Stimulated activated CD4-positive, alpha-beta T cell treated with anti-CD3 and anti-CD28 coated beads, TNF-alpha, amount 100 ng/mL, for 48 hours (primary cell): ENCODE results near the gene PDE4D.
A peak's percentile ranks its signal among the peaks of the same experiment; 100 is the strongest.

ENCODE experiments used
- DNase-seq, 3 donors: peaks; one replicate each; pipeline ENCODE4 v3.0.0-alpha.2; 2020; ENCODE audit warnings: low read depth in 3 of 3

PDE4D gene

GRCh38 chr5:59838989-59839388 lies 54.5 kb downstream of the PDE4D start:
- DNase-seq, result no peak

- no peak for DNase-seq
These were observed 55.5 kb downstream of the PDE4D start for GRCh38 chr5:59838067-59838466.

GRCh38 chr5:59837071-59837470 lies 56.5 kb downstream of the PDE4D start:
- no peak for DNase-seq

GRCh38 chr5:59835800-59836199 lies 57.7 kb downstream of the PDE4D start:
- DNase-seq, result no peak

- no peak for DNase-seq
These were observed 60.1 kb downstream of the PDE4D start for GRCh38 chr5:59833448-59833847.

GRCh38 chr5:59832577-59833301 lies 60.8 kb downstream of the PDE4D start:
- no peak for DNase-seq

- no peak for DNase-seq
These were observed 62.1 kb downstream of the PDE4D start for GRCh38 chr5:59831326-59832010.

- no peak for DNase-seq
These were observed 62.9 kb downstream of the PDE4D start for GRCh38 chr5:59830536-59831200.

GRCh38 chr5:59829922-59830321 lies 63.6 kb downstream of the PDE4D start:
- DNase-seq, result no peak

GRCh38 chr5:59829386-59829785 lies 64.1 kb downstream of the PDE4D start:
- no peak for DNase-seq

GRCh38 chr5:59828623-59829022 lies 64.9 kb downstream of the PDE4D start:
- no peak for DNase-seq

GRCh38 chr5:59826996-59827395 lies 66.5 kb downstream of the PDE4D start:
- DNase-seq, result no peak

- DNase-seq, result no peak
These were observed 70.1 kb downstream of the PDE4D start for GRCh38 chr5:59823420-59823819.

GRCh38 chr5:59819806-59820205 lies 73.7 kb downstream of the PDE4D start:
- DNase-seq, result no peak

GRCh38 chr5:59817536-59817935 lies 76.0 kb downstream of the PDE4D start:
- no peak for DNase-seq

- no peak for DNase-seq
These were observed 76.7 kb downstream of the PDE4D start for GRCh38 chr5:59816654-59817300.

- no peak for DNase-seq
These were observed 79.0 kb downstream of the PDE4D start for GRCh38 chr5:59814537-59814872.

GRCh38 chr5:59813761-59814536 lies 79.6 kb downstream of the PDE4D start:
- no peak for DNase-seq

- peak; percentile 30 to 41 (median 35) for DNase-seq
These were observed 83.5 kb downstream of the PDE4D start for GRCh38 chr5:59810041-59810440.

- DNase-seq, result no peak
These were observed 85.7 kb downstream of the PDE4D start for GRCh38 chr5:59807806-59808205.

GRCh38 chr5:59800347-59800893 lies 93.1 kb downstream of the PDE4D start:
- DNase-seq, result no peak
